ENCODE results near the gene N4BP2L1. TPM values are rescaled to one million over a fixed set of nuclear protein-coding genes. Genes with fewer than 3 reads are reported as not detected.

The N4BP2L1 gene
- total RNA-seq, 1 donor from 2014 or later, result 24.3 TPM

DNA sequence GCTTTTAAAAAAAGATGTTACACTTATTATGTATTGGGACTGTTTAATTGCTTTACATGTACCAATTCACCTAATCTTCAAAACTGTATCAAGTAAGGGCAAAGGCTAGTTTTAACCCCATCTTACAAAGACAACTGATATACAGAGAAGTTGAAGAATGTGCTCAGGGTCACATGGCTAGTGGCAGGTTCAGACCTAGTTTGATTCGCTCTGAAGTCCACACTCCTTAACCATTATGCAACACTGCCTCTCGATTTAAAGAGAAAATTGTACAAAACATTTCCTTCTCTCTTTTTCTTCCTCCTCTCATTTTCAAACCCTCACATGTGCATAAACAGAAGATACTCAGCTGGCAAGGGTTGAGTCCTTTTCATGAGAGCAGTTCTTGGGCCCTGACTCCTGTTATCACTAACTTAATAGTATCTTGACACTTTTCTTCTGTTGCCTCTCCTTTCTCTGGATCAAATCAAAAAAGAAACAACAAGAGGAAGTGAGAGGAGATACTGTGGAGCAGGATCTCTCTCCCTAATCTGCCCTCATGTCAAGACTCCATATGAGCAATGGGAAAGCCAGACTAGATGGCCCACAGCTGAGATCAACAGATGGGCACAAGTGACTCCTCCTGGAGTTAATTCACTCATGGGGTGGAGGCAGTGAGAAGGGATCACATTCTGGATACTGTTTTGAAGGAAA lies 19.0 kb upstream of the N4BP2L1 start:
- Mint-ChIP-seq H3K4me1 (peaks cover 21% of the 10 kb centered on the region), H3K4me3 (no peak overlapping the region), H3K36me3 (ENCODE audit: low read depth) (peaks cover 2% of the 10 kb centered on the region), H3K27ac (no peak overlapping the region), H3K27me3 (no peaks in the 10 kb centered on the region), H3K9me3 (no peaks in the 10 kb centered on the region)
- ATAC-seq (ENCODE audit: low read depth) (no peak), DNase-seq (no peak)
- ChIA-PET CTCF (no interaction called here), POLR2A (no interaction called here)
- intact Hi-C loops (cut with micrococcal nuclease), result no loop called here
- TF ChIP-seq, protein P1, sequence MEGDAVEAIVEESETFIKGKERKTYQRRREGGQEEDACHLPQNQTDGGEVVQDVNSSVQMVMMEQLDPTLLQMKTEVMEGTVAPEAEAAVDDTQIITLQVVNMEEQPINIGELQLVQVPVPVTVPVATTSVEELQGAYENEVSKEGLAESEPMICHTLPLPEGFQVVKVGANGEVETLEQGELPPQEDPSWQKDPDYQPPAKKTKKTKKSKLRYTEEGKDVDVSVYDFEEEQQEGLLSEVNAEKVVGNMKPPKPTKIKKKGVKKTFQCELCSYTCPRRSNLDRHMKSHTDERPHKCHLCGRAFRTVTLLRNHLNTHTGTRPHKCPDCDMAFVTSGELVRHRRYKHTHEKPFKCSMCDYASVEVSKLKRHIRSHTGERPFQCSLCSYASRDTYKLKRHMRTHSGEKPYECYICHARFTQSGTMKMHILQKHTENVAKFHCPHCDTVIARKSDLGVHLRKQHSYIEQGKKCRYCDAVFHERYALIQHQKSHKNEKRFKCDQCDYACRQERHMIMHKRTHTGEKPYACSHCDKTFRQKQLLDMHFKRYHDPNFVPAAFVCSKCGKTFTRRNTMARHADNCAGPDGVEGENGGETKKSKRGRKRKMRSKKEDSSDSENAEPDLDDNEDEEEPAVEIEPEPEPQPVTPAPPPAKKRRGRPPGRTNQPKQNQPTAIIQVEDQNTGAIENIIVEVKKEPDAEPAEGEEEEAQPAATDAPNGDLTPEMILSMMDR (IDR thresholded peaks at IDR 0.05), result no peak

DNA sequence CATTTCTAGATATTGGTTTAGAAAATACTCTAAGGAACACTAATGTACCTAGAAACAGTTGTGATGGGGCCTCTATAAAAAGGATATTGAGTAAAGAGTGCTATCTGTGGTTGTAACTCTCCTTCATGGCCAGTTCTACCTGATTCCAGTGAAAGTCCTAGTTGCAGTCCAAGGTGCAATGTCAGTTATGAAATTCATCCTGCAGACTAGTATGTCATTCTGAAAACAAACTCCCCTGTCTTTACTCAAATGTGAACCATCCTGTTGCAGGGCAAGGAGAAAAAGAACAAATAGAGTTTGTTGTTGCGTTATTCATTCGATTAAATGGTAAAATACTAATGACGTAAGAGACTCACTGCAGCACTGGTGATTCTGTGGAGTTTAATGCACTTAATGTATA lies 18.3 kb upstream of the N4BP2L1 start:
- ChIA-PET CTCF (no interaction called here), POLR2A (no interaction called here)
- Mint-ChIP-seq H3K27ac (no peak overlapping the region), H3K9me3 (no peaks in the 10 kb centered on the region), H3K4me1 (peaks cover 21% of the 10 kb centered on the region), H3K4me3 (no peak overlapping the region), H3K27me3 (no peaks in the 10 kb centered on the region), H3K36me3 (ENCODE audit: low read depth) (peaks cover 1% of the 10 kb centered on the region)
- DNase-seq (no peak), ATAC-seq (ENCODE audit: low read depth) (no peak)
- TF ChIP-seq, protein P1 (IDR thresholded peaks at IDR 0.05), result no peak
- intact Hi-C loops (cut with micrococcal nuclease), result no loop called here

DNA sequence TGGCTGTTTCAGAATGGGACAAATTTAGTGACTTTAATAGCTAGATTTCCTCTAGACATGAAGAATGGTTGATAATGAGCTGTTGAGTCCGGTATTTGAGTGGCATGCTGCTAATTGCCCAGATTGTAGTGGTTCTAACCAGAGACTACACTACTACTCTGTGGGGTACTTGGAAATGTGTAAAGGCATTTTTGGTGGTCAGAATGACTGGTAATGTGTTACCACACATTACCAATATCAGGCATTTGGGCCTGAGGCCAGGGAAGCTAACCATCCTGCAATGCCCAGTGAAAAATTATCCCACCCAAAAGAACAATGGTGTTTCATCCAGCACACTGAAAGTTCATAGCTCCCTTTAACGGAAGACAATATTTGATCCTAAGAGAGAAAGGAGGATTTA lies 17.5 kb upstream of the N4BP2L1 start:
- intact Hi-C loops (cut with micrococcal nuclease), result no loop called here
- TF ChIP-seq, protein P1 (IDR thresholded peaks at IDR 0.05), result no peak
- H3K4me1 Mint-ChIP-seq, result peaks cover 21% of the 10 kb centered on the region
- DNase-seq (no peak), ATAC-seq (ENCODE audit: low read depth) (no peak)
- CTCF ChIA-PET, result no interaction called here
- no peaks in the 10 kb centered on the region for H3K36me3 Mint-ChIP-seq (ENCODE audit: low read depth)
- H3K27me3 Mint-ChIP-seq, result no peaks in the 10 kb centered on the region
- H3K4me3 Mint-ChIP-seq, result no peak overlapping the region
- no peak overlapping the region for H3K27ac Mint-ChIP-seq
- POLR2A ChIA-PET, result interaction anchor here (1.4 kb wide), 1 partner anchor 17 kb away, joined by 7 read pairs; the partner anchor contains the start of gene N4BP2L1
- no peaks in the 10 kb centered on the region for H3K9me3 Mint-ChIP-seq

DNA sequence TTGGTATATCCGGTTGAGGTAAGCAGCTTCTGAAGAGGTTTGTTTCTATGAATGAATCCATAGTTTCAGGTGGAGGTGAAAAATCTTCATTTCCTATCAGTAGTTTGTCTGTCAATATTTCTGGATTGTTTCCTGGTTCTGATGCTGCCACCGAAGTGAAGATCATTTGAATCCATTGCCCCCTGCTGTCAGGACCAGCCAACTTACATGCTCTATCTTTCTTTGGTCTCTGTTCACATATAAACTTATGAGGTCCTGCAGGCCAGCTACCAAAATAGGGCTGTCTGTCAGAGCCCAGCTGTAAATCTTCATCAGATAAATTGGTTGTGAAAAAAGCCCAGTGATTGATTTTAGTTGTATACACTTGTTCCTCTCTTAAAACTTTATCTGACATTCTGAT lies 15.2 kb upstream of the N4BP2L1 start:
- Mint-ChIP-seq H3K36me3 (ENCODE audit: low read depth) (peaks cover 1% of the 10 kb centered on the region), H3K4me1 (peaks cover 21% of the 10 kb centered on the region), H3K9me3 (no peaks in the 10 kb centered on the region), H3K27me3 (no peaks in the 10 kb centered on the region), H3K4me3 (peak overlapping the region; percentile 15), H3K27ac (peak overlapping the region; percentile 71)
- TF ChIP-seq, protein P1 (IDR thresholded peaks at IDR 0.05), result peak; percentile 26
- ATAC-seq (ENCODE audit: low read depth) (peak; percentile 84), DNase-seq (no peak)
- CTCF ChIA-PET, result interaction anchor here (0.9 to 2.7 kb wide), 9 partner anchors 20 to 533 kb away, joined by 3 to 11 read pairs (median 4); no protein-coding TSS in a partner anchor
- intact Hi-C loops (cut with micrococcal nuclease), result loop anchor here (1.0 to 5.0 kb wide), 11 partner anchors 15 to 1011 kb away; partner anchors contain the start of genes BRCA2, N4BP2L1, N4BP2L2 and ZAR1L
- POLR2A ChIA-PET, result interaction anchor here (1.1 kb wide), 1 partner anchor 15 kb away, joined by 6 read pairs; the partner anchor contains the start of gene N4BP2L1

DNA sequence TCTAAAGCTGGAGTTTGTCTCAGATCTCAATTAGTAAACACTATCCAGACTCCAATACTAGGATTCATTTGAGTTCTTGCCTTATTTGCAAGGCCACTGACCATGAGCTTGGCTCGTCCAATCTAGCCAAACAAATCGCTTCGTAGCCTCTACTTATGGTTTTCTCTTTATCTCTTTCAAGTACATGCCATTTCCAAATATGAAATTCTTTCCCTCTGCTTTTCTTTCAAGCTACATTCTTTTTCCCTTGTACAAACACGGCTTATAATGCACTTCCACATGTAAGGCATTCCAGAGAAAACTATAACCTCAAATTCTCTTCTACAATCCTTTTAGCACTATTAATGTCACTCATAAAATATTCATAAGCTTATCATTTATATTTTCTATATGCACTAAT lies 10.9 kb upstream of the N4BP2L1 start:
- no peak overlapping the region for H3K27ac Mint-ChIP-seq
- ATAC-seq (ENCODE audit: low read depth) (no peak), DNase-seq (no peak)
- intact Hi-C loops (cut with micrococcal nuclease), result no loop called here
- TF ChIP-seq, protein P1 (IDR thresholded peaks at IDR 0.05), result no peak
- no peaks in the 10 kb centered on the region for H3K9me3 Mint-ChIP-seq
- CTCF ChIA-PET, result no interaction called here
- H3K36me3 Mint-ChIP-seq (ENCODE audit: low read depth), result peaks cover 1% of the 10 kb centered on the region
- no peak overlapping the region for H3K4me3 Mint-ChIP-seq
- H3K4me1 Mint-ChIP-seq, result peaks cover 12% of the 10 kb centered on the region
- POLR2A ChIA-PET, result interaction anchor here (0.8 kb wide), 1 partner anchor 11 kb away, joined by 3 read pairs; the partner anchor contains the start of gene N4BP2L1
- H3K27me3 Mint-ChIP-seq, result no peaks in the 10 kb centered on the region

Data from activated B cell treated with CpG ODN at 0.5 μM for 24 hours (primary cell).